Ascending aorta (tissue), 2 donors: Measurements from ENCODE around the gene ARHGAP24. TPM values are rescaled to one million over a fixed set of nuclear protein-coding genes. Genes with fewer than 3 reads are reported as not detected.

Experiments used
- DNase-seq, 2 donors: peaks; one replicate each; pipeline ENCODE4 v3.0.0-alpha.2; 2019; ENCODE audit warnings: low spot score in 2 of 2
- H3K27ac ChIP-seq, 2 donors: fragments of 200-600 bp; sonication (generic); one replicate each; pipeline ENCODE4 v1.5.1; 2016 to 2017; ENCODE audit warnings: mild to moderate bottlenecking in 1 of 2
- H3K27me3 ChIP-seq: fragments of 200-600 bp; sonication (generic); one replicate; pipeline ENCODE4 v1.5.1; 2017
- H3K36me3 ChIP-seq, 2 donors: fragments of 200-600 bp; sonication (generic); one replicate each; pipeline ENCODE4 v1.5.1; 2016
- H3K4me1 ChIP-seq, 2 donors: fragments of 200-600 bp; sonication (generic); one replicate each; pipeline ENCODE4 v1.5.1; 2016 to 2017; ENCODE audit warnings: mild to moderate bottlenecking in 1 of 2
- H3K4me3 ChIP-seq, 2 donors: fragments of 200-600 bp; sonication (generic); one replicate each; pipeline ENCODE4 v1.5.1; 2016 to 2017; ENCODE audit warnings: mild to moderate bottlenecking in 1 of 2
- H3K9me3 ChIP-seq, 2 donors: fragments of 200-600 bp; sonication (generic); one replicate each; pipeline ENCODE4 v1.5.1; 2016
- CTCF ChIP-seq, 3 experiments: fragments of 200-600 bp in 2 of 3; fragments of 450-650 bp in 1 of 3; sonication (generic) in 2 of 3; IDR thresholded peaks; one replicate each; pipeline ENCODE4 v1.5.1; 2016 to 2019; ENCODE audit warnings: antibody characterized with exemption in 3 of 3, mild to moderate bottlenecking in 1 of 3, moderate library complexity in 1 of 3
- intact Hi-C: fragments of 100-400 bp; cut with DNase I; formaldehyde crosslinking; loops from one replicate; pipeline ENCODE4 v1.15.1; 2023
- total RNA-seq: library from RNA; depleted of rRNA; stranded (reverse); fragments of >200 nt; gene quantifications from one replicate; pipeline ENCODE4 v1.1.0, GENCODE V29; 2016

ARHGAP24 gene
- total RNA-seq, 1 donor from 2014 or later: 13.9 TPM

- Histone ChIP-seq H3K27ac (no peak overlapping the region), H3K4me1 (peaks cover 0 to 8% of the 10 kb centered on the region in 2 donors), H3K27me3 (no peaks in the 10 kb centered on the region), H3K36me3 (no peaks in the 10 kb centered on the region), H3K4me3 (no peak overlapping the region), H3K9me3 (no peaks in the 10 kb centered on the region)
- no peak for DNase-seq
- intact Hi-C loops: no loop called here
- no peak for TF ChIP-seq CTCF (IDR thresholded peaks at IDR 0.05)
Observed at GRCh38 chr4:85740431-85740861, 265.5 kb downstream of the ARHGAP24 start.

- H3K4me3 ChIP-seq: no peak overlapping the region
Observed at GRCh38 chr4:85741381-85741780, 266.4 kb downstream of the ARHGAP24 start.

GRCh38 chr4:85741921-85742591 lies 267.1 kb downstream of the ARHGAP24 start:
- Histone ChIP-seq H3K27ac (peak overlapping the region in 1 of 2 donors; percentile 21), H3K27me3 (no peaks in the 10 kb centered on the region), H3K4me3 (no peak overlapping the region), H3K36me3 (no peaks in the 10 kb centered on the region), H3K9me3 (no peaks in the 10 kb centered on the region), H3K4me1 (peaks cover 0 to 8% of the 10 kb centered on the region in 2 donors)
- no peak for TF ChIP-seq CTCF (IDR thresholded peaks at IDR 0.05)
- intact Hi-C loops: no loop called here
- DNase-seq: no peak

More at GRCh38 chr4:85741381-85741780, 266.4 kb downstream of the ARHGAP24 start:
- Histone ChIP-seq H3K4me1 (peaks cover 0 to 8% of the 10 kb centered on the region in 2 donors), H3K27me3 (no peaks in the 10 kb centered on the region), H3K9me3 (no peaks in the 10 kb centered on the region), H3K27ac (peak overlapping the region in 1 of 2 donors; percentile 21), H3K36me3 (no peaks in the 10 kb centered on the region)
- TF ChIP-seq CTCF (IDR thresholded peaks at IDR 0.05): no peak
- intact Hi-C loops: no loop called here
- no peak for DNase-seq

GRCh38 chr4:85744950-85745349 lies 270.0 kb downstream of the ARHGAP24 start:
- Histone ChIP-seq H3K9me3 (no peaks in the 10 kb centered on the region), H3K27me3 (no peaks in the 10 kb centered on the region), H3K36me3 (no peaks in the 10 kb centered on the region), H3K4me1 (peaks cover 0 to 8% of the 10 kb centered on the region in 2 donors), H3K27ac (no peak overlapping the region), H3K4me3 (no peak overlapping the region)
- intact Hi-C loops: loop anchor here (5.0 kb wide), 1 partner anchor 663 kb away; no protein-coding TSS in a partner anchor
- TF ChIP-seq CTCF (IDR thresholded peaks at IDR 0.05): no peak
- DNase-seq: no peak

- intact Hi-C loops: loop anchor here (5.0 kb wide), 1 partner anchor 664 kb away; no protein-coding TSS in a partner anchor
- no peaks in the 10 kb centered on the region for H3K27me3 ChIP-seq
- peaks cover 0 to 8% of the 10 kb centered on the region in 2 donors for H3K4me1 ChIP-seq
Observed at GRCh38 chr4:85745939-85746338, 271.0 kb downstream of the ARHGAP24 start.

More at GRCh38 chr4:85745939-85746338, 271.0 kb downstream of the ARHGAP24 start:
- H3K27ac ChIP-seq: no peak overlapping the region
- DNase-seq: no peak
- TF ChIP-seq CTCF (IDR thresholded peaks at IDR 0.05): no peak
- no peak overlapping the region for H3K4me3 ChIP-seq
- no peaks in the 10 kb centered on the region for H3K9me3 ChIP-seq
- H3K36me3 ChIP-seq: no peaks in the 10 kb centered on the region
